SK-MEL-5 (cell line): ENCODE measurements around the gene EIF5. TPM values are rescaled to one million over a fixed set of nuclear protein-coding genes. Genes with fewer than 3 reads are reported as not detected.
A peak's percentile ranks its signal among the peaks of the same experiment; 100 is the strongest.

Experiments used
- DNase-seq: peaks from one replicate; pipeline ENCODE4 v3.0.0-alpha.2; 2016; ENCODE audit warnings: low read depth, low spot score
- in situ Hi-C: cut with HindIII; loops from 2 replicates; pipeline ENCODE4 v1.10.0; 2016; ENCODE audit warnings: low sequenced_read_pairs, high pct_unique_total_duplicates, low pct_unique_long_range_greater_than_20kb
- small RNA-seq, 2 experiments: library from RNA; depleted of rRNA; stranded (forward); fragments of <200 nt; gene quantifications; one replicate each; pipeline ENCODE3, GENCODE V24; 2014
- total RNA-seq: library from RNA; depleted of rRNA; stranded (reverse); fragments of >200 nt; shearing (Covaris generic); gene quantifications from 2 replicates; pipeline ENCODE4 v1.2.3, GENCODE V29; 2014; rRNA removed

Gene EIF5
- total RNA-seq, 1 experiment from 2014 or later: 149 TPM

DNA sequence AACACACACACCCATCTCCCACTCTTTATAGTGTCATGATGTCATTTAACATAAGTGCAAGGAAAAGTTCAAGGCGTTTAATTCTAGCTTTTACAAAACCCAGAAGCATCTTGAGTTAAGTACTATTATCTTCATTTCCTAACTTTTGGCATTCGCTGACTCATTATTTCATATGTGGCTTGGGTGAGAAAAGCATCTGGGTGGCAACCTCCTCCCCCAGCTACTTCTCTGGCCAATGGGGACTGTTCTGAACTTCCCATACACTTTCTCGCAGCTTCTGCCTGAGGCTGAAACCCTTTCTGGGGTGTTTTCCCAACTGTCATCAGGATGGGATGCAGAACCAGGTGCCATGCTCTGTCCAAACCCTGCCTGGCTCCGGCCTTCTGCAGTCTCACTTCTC, 48.3 kb downstream of the EIF5 start:
- DNase-seq: no peak
- in situ Hi-C loops: no loop called here

DNA sequence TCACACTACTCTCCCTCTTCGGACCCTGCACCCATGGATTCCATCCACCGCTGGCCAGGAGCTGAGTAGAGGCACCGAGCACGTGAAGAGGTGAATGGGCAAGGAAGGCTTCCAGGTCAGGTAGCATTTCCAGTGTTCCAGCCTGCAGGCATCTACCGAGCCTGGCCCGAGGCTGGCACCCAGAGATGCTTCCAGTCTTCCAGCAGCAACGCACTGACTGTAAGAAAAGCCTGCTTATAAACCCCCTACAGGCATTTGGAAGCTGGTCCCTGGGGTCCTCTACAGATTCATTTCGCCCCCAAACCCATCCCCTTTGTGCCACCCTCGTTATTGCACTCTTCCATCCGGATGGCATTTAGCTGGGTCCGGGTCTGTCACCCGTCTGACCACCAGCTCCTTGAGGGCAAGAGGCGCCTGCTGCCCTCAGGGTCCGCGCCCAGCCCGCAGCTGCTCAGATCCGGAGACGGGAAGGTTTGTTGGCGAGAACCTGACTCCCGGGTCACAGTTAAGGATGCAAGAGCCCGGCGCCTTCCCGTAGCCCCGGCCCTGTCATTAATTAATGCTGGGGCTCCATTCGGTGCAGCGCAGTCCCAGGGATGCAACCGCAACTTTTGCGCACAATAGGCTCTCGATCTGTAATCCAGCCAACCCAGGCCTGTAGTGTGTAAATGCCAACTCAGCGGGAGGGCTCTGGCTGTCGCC, 50.6 kb downstream of the EIF5 start:
- DNase-seq: no peak
- in situ Hi-C loops: no loop called here

DNA sequence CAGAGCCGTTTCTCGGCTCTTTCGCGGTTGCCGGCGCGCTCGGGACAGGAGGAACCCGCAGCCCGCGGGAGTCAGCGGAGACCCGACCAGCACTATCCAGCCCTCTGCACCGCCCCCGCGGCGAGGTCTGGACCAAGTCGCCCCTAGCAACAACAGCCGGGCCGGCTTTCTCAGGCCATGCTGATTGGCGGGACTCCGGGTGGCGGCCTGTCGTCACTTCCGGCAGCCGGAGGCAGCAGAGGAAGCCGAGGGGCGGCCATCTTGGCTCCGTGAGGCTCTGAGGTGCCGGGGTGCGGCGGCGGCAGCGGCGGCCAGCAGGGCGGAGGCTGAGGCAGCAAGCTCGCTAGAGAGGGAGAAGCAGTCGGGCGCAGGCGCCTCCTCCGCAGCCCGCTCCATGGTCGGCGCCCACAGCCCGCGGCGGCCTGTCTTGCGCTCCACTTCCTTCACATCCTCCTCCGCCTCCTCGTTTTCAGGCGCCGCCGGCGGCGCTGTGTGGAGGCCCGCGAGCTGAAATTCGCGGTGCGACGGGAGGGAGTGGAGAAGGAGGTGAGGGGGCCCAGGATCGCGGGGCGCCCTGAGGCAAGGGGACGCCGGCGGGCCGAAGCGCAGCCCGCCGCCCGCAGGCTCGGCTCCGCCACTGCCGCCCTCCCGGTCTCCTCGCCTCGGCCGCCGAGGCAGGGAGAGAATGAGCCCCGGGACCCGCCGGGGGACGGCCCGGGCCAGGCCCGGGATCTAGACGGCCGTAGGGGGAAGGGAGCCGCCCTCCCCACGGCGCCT, 51.3 kb downstream of the EIF5 start, which contains the start of gene MARK3:
MARK3 (plus strand) TSS at position 264 of the 777 bp plus-strand sequence. CDS start 615 bp downstream, outside the sequence.
- in situ Hi-C loops: no loop called here
- peak; percentile 96 for DNase-seq

DNA sequence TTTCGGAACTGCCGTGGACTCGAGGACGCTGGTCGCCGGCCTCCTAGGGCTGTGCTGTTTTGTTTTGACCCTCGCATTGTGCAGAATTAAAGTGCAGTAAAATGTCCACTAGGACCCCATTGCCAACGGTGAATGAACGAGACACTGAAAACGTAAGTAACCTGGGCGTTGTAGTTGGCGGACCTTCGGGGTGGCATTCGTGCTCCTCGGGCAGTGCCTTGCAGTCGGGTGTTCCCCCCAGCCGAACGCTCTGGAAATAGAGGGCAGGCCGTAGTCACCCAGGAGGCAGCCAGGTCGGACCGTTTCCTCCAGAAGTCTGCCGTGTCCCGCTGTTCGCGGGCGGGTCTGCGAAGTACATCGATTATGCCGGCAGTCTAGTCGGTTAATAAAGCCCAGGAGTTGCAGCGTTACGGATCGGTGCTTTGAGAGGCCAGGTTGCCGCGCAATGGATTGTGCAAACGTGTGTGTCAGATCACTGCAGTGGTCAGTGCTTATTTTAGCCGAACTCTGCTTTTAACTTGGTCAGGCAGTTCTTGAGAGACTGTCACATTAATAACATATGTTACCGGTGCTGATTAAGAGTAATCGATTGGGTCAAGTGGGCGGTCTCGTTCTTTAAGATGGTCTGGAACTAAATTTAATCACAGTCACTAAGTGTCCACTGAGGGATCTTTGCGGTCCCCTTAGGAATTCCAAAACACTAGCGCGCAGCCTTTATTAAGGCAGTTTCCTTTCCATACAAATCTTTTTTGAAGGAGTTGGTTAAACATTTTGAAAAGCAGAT, 52.1 kb downstream of the EIF5 start:
- no peak for DNase-seq
- in situ Hi-C loops: no loop called here

DNA sequence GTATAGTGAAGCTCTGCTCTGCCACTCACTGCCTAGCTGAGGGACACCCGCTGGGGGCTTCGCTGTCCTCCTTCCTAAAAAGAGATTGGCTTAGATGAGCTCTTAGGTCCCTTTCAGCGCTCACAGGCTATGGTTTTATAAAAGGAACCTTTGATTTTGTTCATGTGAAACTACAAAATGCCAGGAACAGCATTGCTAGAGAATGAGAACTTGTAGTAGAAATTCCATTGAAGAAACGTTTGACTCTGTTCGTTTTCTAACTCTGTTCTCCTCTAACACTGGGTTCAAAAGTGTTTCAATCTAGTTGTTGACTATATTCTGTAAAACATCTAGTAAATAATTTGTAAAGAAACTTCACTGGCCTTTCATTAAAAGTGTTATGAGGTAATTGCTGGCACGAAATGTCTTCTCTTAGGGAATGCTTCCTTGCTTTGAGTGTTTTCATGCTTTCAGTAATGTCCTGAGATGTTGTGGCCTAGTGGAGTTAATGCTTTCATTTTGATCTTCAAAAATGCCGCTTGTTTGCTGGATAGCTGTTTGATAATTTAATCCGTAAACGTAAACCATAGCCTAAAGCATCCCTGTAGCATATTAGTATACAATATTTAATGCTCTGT, 52.8 kb downstream of the EIF5 start:
- in situ Hi-C loops: no loop called here
- DNase-seq: peak; percentile 67

DNA sequence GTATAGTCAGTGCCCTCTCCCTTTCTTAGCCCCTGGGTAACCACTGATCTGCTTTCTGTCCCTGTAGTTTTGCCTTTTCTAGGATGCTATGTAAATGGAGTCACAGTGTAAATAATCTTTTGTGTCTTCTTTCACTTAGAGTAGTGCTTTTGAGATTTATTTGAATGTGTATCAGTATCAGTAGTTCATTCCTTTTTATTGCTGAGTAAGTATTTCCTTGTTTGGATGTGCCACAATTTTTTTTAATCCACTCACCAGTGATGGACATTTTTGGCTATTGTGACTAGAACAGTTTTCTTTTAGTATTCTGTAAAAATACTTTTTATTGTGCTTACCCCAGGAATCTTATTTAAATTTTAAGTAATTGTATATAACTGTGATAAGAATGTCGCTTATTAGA, 54.6 kb downstream of the EIF5 start:
- no peak for DNase-seq
- in situ Hi-C loops: no loop called here

DNA sequence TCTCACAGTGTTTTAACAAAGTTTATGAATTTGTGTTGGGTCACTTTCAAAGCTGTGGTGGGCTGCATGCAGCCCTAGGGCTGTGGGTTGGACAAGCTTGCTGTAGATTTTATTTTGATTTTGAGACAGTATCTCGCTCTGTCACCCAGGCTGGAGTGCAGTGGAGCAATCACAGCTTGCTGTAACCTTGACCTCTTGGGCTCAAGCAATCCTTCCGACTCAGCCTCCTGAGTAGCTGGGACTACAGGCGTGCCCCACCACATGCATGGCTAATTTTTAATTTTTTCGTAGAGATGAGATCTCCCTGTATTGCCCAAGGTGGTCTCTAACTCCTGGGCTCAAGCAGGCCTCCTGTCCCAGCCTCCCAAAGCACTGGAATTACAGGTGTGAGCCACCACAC, 56.6 kb downstream of the EIF5 start:
- in situ Hi-C loops: loop anchor here (10.0 kb wide), 1 partner anchor 74 kb away; no protein-coding TSS in a partner anchor
- DNase-seq: no peak

DNA sequence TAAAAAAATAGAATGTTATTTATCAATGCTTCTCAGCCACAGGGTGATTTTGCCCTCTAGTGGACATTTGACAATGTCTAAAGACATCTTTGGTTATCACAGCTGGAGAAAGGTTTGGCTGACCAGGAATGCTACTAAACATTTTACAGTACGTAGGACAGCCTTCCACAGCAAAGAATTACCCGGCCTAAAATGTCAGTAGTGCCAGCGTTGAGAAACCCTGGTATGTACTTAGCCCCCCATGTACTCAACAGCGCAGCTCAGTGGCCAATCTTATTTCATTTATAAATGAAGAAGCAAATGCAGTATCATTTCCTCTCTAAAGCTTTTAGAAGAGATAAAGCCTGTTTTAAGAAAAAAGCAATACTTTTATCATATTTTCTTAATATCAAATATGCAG, 57.0 kb downstream of the EIF5 start:
- DNase-seq: peak; percentile 86
- in situ Hi-C loops: loop anchor here (10.0 kb wide), 1 partner anchor 74 kb away; no protein-coding TSS in a partner anchor

DNA sequence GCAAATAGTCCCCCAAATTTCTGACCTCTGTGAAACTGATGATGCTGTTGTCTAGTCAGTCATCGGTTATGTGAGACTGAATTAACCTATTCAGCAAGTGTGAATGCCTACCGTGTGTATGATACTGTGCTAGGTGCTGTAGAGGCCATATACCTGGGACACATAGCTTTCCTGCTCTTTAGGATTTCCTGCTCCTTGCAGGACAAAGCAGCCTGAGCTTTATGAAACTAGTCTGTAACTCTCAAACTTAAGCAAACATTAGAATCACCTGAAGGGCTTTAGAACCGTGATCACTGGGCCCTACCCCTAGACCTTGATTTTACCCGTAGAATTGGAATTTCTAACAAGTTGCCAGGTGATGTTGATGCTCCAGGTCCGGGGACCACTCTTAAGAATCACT, 58.1 kb downstream of the EIF5 start:
- DNase-seq: no peak
- in situ Hi-C loops: loop anchor here (10.0 kb wide), 1 partner anchor 73 kb away; no protein-coding TSS in a partner anchor

- DNase-seq: no peak
- in situ Hi-C loops: loop anchor here (10.0 kb wide), 1 partner anchor 72 kb away; no protein-coding TSS in a partner anchor
These were observed 58.5 kb downstream of the EIF5 start for GRCh38 chr14:103392572-103392971.

GRCh38 chr14:103393070-103393469, 59.0 kb downstream of the EIF5 start:
- in situ Hi-C loops: loop anchor here (10.0 kb wide), 1 partner anchor 72 kb away; no protein-coding TSS in a partner anchor
- no peak for DNase-seq

DNA sequence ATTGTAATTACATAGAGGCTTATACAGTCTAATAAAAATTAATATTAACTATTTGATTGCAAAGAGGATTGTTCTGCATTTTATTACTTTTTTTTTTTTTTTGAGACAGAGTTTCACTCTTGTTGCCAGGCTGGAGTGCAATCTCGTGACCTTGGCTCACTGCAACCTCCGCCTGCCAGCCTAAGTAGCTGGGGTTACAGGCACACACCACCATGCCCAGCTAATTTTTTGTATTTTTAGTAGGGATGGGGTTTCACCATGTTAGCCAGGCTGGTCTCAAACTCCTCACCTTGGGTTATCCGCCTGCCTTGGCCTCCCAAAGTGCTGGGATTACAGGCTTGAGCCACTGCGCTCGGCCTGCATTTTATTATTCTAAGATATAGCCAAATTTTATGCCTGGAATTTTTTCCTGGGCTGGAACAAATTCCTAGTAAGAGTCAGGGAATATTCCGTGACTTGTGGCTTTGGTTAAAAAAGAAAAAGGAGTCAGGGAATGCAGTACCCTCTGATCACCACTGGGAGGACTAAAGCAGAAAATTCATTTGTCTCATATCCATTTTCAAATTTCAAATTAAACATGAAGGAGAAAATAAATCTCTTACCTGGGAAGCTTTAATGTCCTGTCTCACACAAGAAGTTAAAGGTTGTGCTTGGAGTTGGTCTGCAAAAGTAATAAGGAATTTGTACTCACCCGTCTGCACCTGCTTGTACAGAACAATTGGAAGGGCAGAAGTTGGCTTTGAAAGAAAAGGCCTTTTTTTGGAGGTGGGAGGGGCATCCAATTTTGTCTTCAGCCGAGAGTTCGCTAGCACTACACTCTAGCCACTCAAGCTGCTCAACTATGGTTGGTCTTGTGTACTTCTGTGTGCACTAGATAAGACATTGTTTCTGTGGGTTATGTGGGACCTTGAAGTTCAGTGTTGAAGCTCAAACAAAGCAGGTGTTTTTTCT, 59.9 kb downstream of the EIF5 start:
- in situ Hi-C loops: loop anchor here (10.0 kb wide), 1 partner anchor 71 kb away; no protein-coding TSS in a partner anchor
- peak; percentile 60 for DNase-seq

Small RNAs within 50 kb of the gene (small RNA-seq; reads per million reads assigned to genes)
- 12.9 to 20.1 reads per million in 2 experiments for gene SNORA28

Other genes starting within 250 kb of the EIF5 start
- not detected in 2 replicates for gene EXOC3L4, start 239.5 kb upstream of the EIF5 start, total RNA-seq
- gene TNFAIP2, start 210.8 kb upstream of the EIF5 start, total RNA-seq: 0.29 TPM in 1 of 2 replicates, not detected in the other
- gene MARK3, start 51.2 kb downstream of the EIF5 start, total RNA-seq: 57.2 and 60.6 TPM in 2 replicates
- gene CKB, start 188.6 kb downstream of the EIF5 start, total RNA-seq: 14.1 and 21.2 TPM in 2 replicates
- 19.0 and 19.9 TPM in 2 replicates for gene TRMT61A, start 195.0 kb downstream of the EIF5 start, total RNA-seq
- 25.2 and 26.9 TPM in 2 replicates for gene BAG5, start 228.4 kb downstream of the EIF5 start, total RNA-seq
- gene COA8, start 228.7 kb downstream of the EIF5 start, total RNA-seq: 39.4 and 40.4 TPM in 2 replicates